SK-N-SH treated with all-trans-retinoic acid at 6 μM for 48 hours (cell line): ENCODE results near the gene SLC6A18.
"Not testable (repeated sequence)": the region's sequence is repeated elsewhere in the genome, so short reads cannot be mapped to it uniquely, and the experiment has no call there.

Experiments used
- ATAC-seq: fragments of 200-7000 bp; cut with Tn5 transposase; 3 replicates; pipeline ENCODE4 v1.9.1; 2020; ENCODE audit warnings: mild to moderate bottlenecking, moderate library complexity
- ARNTL ChIP-seq: fragments of 450-650 bp; formaldehyde crosslinking; IDR thresholded peaks from 2 replicates; pipeline ENCODE4 v1.5.0; 2020; ENCODE audit warnings: low read depth, mild to moderate bottlenecking, moderate library complexity, borderline replicate concordance
- BACH2 ChIP-seq: fragments of 250-450 bp; sonication (Bioruptor Pico); IDR thresholded peaks from 2 replicates; pipeline ENCODE4 v1.9.0; 2021; ENCODE audit warnings: mild to moderate bottlenecking, borderline replicate concordance
- CREB5 ChIP-seq: fragments of 250-450 bp; sonication (Bioruptor Pico); IDR thresholded peaks from 2 replicates; pipeline ENCODE4 v1.5.1; 2020; ENCODE audit warnings: low read depth, mild to moderate bottlenecking, moderate library complexity
- CSRNP3 ChIP-seq: fragments of 250-450 bp; sonication (Bioruptor Pico); IDR thresholded peaks from 2 replicates; pipeline ENCODE4 v1.5.1; 2021; ENCODE audit warnings: mild to moderate bottlenecking, moderate library complexity
- ESRRG ChIP-seq: fragments of 250-450 bp; sonication (Bioruptor Pico); IDR thresholded peaks from 2 replicates; pipeline ENCODE4 v1.6.1; 2021; ENCODE audit warnings: mild to moderate bottlenecking
- GLIS3 ChIP-seq: fragments of 250-450 bp; sonication (Bioruptor Pico); IDR thresholded peaks from 2 replicates; pipeline ENCODE4 v1.5.0; 2020; ENCODE audit warnings: mild to moderate bottlenecking, moderate library complexity
- ISL1 ChIP-seq: fragments of 250-450 bp; sonication (Bioruptor Pico); IDR thresholded peaks from 2 replicates; pipeline ENCODE4 v2.1.2; 2022; ENCODE audit warnings: mild to moderate bottlenecking, moderate library complexity
- OSR1 ChIP-seq: fragments of 250-450 bp; sonication (Bioruptor Pico); IDR thresholded peaks from 2 replicates; pipeline ENCODE4 v1.8.0; 2022; ENCODE audit warnings: moderate library complexity, mild to moderate bottlenecking, inconsistent platforms
- POU6F1 ChIP-seq: fragments of 250-450 bp; sonication (Bioruptor Pico); IDR thresholded peaks from 2 replicates; pipeline ENCODE4 v1.8.0; 2021; ENCODE audit warnings: low read depth, mild to moderate bottlenecking, moderate library complexity, borderline replicate concordance
- PPARA ChIP-seq: fragments of 250-450 bp; sonication (Bioruptor Pico); IDR thresholded peaks from 2 replicates; pipeline ENCODE4 v1.5.0; 2020; ENCODE audit warnings: mild to moderate bottlenecking, borderline replicate concordance
- RARB ChIP-seq: fragments of 250-450 bp; sonication (Bioruptor Pico); IDR thresholded peaks from 2 replicates; pipeline ENCODE4 v1.8.0; 2021; ENCODE audit warnings: mild to moderate bottlenecking, moderate library complexity
- SNAI2 ChIP-seq: fragments of 250-450 bp; sonication (Bioruptor Pico); IDR thresholded peaks from 2 replicates; pipeline ENCODE4 v1.5.0; 2020; ENCODE audit warnings: mild to moderate bottlenecking, moderate library complexity
- TCF4 ChIP-seq: fragments of 250-450 bp; sonication (Bioruptor Pico); IDR thresholded peaks from 2 replicates; pipeline ENCODE4 v1.8.0; 2021; ENCODE audit warnings: mild to moderate bottlenecking, moderate library complexity, borderline replicate concordance
- TOX ChIP-seq: fragments of 250-450 bp; sonication (Bioruptor Pico); IDR thresholded peaks from 2 replicates; pipeline ENCODE4 v1.8.0; 2021; ENCODE audit warnings: mild to moderate bottlenecking, moderate library complexity, borderline replicate concordance
- TSHZ2 ChIP-seq: fragments of 250-450 bp; sonication (Bioruptor Pico); IDR thresholded peaks from 2 replicates; pipeline ENCODE4 v1.5.0; 2020; ENCODE audit warnings: mild to moderate bottlenecking, moderate library complexity
- ZC3H10 ChIP-seq: fragments of 250-450 bp; sonication (Bioruptor Pico); IDR thresholded peaks from 2 replicates; pipeline ENCODE4 v1.5.1; 2021; ENCODE audit warnings: mild to moderate bottlenecking, moderate library complexity
- ZFP3 ChIP-seq: fragments of 250-450 bp; sonication (Bioruptor Pico); IDR thresholded peaks from 2 replicates; pipeline ENCODE4 v1.5.0; 2020; ENCODE audit warnings: mild to moderate bottlenecking, moderate library complexity
- ZFP30 ChIP-seq: fragments of 450-650 bp; formaldehyde crosslinking; IDR thresholded peaks from 2 replicates; pipeline ENCODE4 v1.5.0; 2022; ENCODE audit warnings: mild to moderate bottlenecking, moderate library complexity
- ZNF565 ChIP-seq: fragments of 450-650 bp; formaldehyde crosslinking; conservative IDR thresholded peaks from 2 replicates; pipeline ENCODE4 v1.5.0; 2020; ENCODE audit warnings: low read depth, mild to moderate bottlenecking, moderate library complexity
- ZNF70 ChIP-seq: fragments of 450-650 bp; formaldehyde crosslinking; IDR thresholded peaks from 2 replicates; pipeline ENCODE4 v1.5.0; 2020; ENCODE audit warnings: mild to moderate bottlenecking, moderate library complexity
- ZNF8 ChIP-seq: fragments of 450-650 bp; formaldehyde crosslinking; IDR thresholded peaks from 2 replicates; pipeline ENCODE4 v1.5.0; 2020; ENCODE audit warnings: mild to moderate bottlenecking, moderate library complexity

Gene SLC6A18

GRCh38 chr5:1266791-1267190, 41.6 kb downstream of the SLC6A18 start:
- no peak for ATAC-seq
- TF ChIP-seq TSHZ2 (CRISPR knock-in tag) (no peak), SNAI2 (CRISPR knock-in tag) (no peak)

GRCh38 chr5:1267464-1267863, 42.3 kb downstream of the SLC6A18 start:
- ATAC-seq = not testable (repeated sequence)

- no peak for ATAC-seq
- TF ChIP-seq ZFP3 (CRISPR knock-in tag) = no peak
- TF ChIP-seq ARNTL (CRISPR knock-in tag) = no peak
- TF ChIP-seq ZNF8 (CRISPR knock-in tag) = no peak
- no peak for TF ChIP-seq OSR1 (CRISPR knock-in tag)
- TF ChIP-seq BACH2 (CRISPR knock-in tag) = no peak
- TF ChIP-seq ZC3H10 (CRISPR knock-in tag) = no peak
- no peak for TF ChIP-seq TCF4
- TF ChIP-seq ESRRG (CRISPR knock-in tag) = no peak
- no peak for TF ChIP-seq CREB5 (CRISPR knock-in tag)
- TF ChIP-seq ZFP30 = no peak
- TF ChIP-seq RARB = no peak
- TF ChIP-seq POU6F1 (CRISPR knock-in tag) = no peak
- no peak for TF ChIP-seq PPARA (CRISPR knock-in tag)
- no peak for TF ChIP-seq SNAI2 (CRISPR knock-in tag)
- no peak for TF ChIP-seq CSRNP3 (CRISPR knock-in tag)
- TF ChIP-seq ZNF70 = no peak
Observed at GRCh38 chr5:1268056-1268455, 42.9 kb downstream of the SLC6A18 start.

GRCh38 chr5:1268666-1269065, 43.5 kb downstream of the SLC6A18 start:
- TF ChIP-seq TCF4 (no peak), ZFP3 (CRISPR knock-in tag) (no peak), SNAI2 (CRISPR knock-in tag) (no peak), PPARA (CRISPR knock-in tag) (no peak), TOX (CRISPR knock-in tag) (no peak), CSRNP3 (CRISPR knock-in tag) (no peak), CREB5 (CRISPR knock-in tag) (no peak), OSR1 (CRISPR knock-in tag) (no peak), ZNF8 (CRISPR knock-in tag) (no peak), ZNF70 (no peak), ESRRG (CRISPR knock-in tag) (no peak), ZC3H10 (CRISPR knock-in tag) (no peak), ZNF565 (CRISPR knock-in tag) (no peak), GLIS3 (CRISPR knock-in tag) (no peak), POU6F1 (CRISPR knock-in tag) (no peak), BACH2 (CRISPR knock-in tag) (no peak), ZFP30 (no peak), ISL1 (CRISPR knock-in tag) (no peak)
- ATAC-seq = no peak
